DOHH2 (cell line): ENCODE data around the gene PTX3.

Source experiments
- H3F3A ChIP-seq: fragments of 200-600 bp; sonication (generic), shearing (Covaris generic); 2 replicates; pipeline ENCODE4 v1.6.0; 2016; ENCODE audit warnings: antibody characterized with exemption, mild to moderate bottlenecking; ENCODE audit not compliant: control insufficient read depth, insufficient read depth
- H3K27ac ChIP-seq: fragments of 200-600 bp; sonication (generic); 2 replicates; pipeline ENCODE4 v1.5.1; 2014; ENCODE audit warnings: low read depth, mild to moderate bottlenecking, low read length, moderate library complexity
- H3K27me3 ChIP-seq: fragments of 200-600 bp; sonication (generic); 2 replicates; pipeline ENCODE4 v1.6.1; 2014; ENCODE audit warnings: mild to moderate bottlenecking, low read length, mixed read lengths; ENCODE audit not compliant: control insufficient read depth
- H3K36me3 ChIP-seq: fragments of 200-600 bp; sonication (generic); 2 replicates; pipeline ENCODE4 v1.6.1; 2014; ENCODE audit warnings: mild to moderate bottlenecking, low read length, moderate library complexity, mixed read lengths; ENCODE audit not compliant: control insufficient read depth
- H3K4me1 ChIP-seq: fragments of 200-600 bp; sonication (generic); 2 replicates; pipeline ENCODE4 v1.6.1; 2014; ENCODE audit warnings: mild to moderate bottlenecking, low read length, mixed read lengths; ENCODE audit not compliant: control insufficient read depth
- H3K4me2 ChIP-seq: fragments of 200-600 bp; sonication (generic); 2 replicates; pipeline ENCODE4 v1.6.0; 2014; ENCODE audit warnings: mild to moderate bottlenecking, low read length, moderate library complexity
- H3K4me3 ChIP-seq: fragments of 200-600 bp; sonication (generic); 2 replicates; pipeline ENCODE4 v1.5.1; 2014; ENCODE audit warnings: mild to moderate bottlenecking, low read length, mixed read lengths
- H3K79me2 ChIP-seq: fragments of 200-600 bp; sonication (generic); 2 replicates; pipeline ENCODE4 v1.6.1; 2014; ENCODE audit warnings: mild to moderate bottlenecking, low read length, mixed read lengths; ENCODE audit not compliant: control insufficient read depth
- H3K9me2 ChIP-seq: fragments of 200-600 bp; sonication (generic); replicated peaks from 2 replicates; pipeline ENCODE4 v1.6.1; 2014; ENCODE audit warnings: mild to moderate bottlenecking, low read length, mixed read lengths; ENCODE audit not compliant: control insufficient read depth
- H3K9me3 ChIP-seq: fragments of 200-600 bp; sonication (generic); 2 replicates; pipeline ENCODE4 v1.6.1; 2014; ENCODE audit warnings: antibody characterized with exemption, low read length, mixed read lengths; ENCODE audit not compliant: control insufficient read depth, insufficient read depth
- H4K20me1 ChIP-seq: fragments of 200-600 bp; sonication (generic); 2 replicates; pipeline ENCODE4 v1.6.0; 2014; ENCODE audit warnings: low read depth, mild to moderate bottlenecking, antibody characterized with exemption, low read length, moderate library complexity; ENCODE audit not compliant: control insufficient read depth, insufficient read depth
- CTCF ChIP-seq: fragments of 200-600 bp; sonication (generic); IDR thresholded peaks from one replicate; pipeline ENCODE4 v1.5.1; 2014; ENCODE audit warnings: antibody characterized with exemption, mild to moderate bottlenecking, low read depth, low read length; ENCODE audit not compliant: poor library complexity, severe bottlenecking
- EZH2phosphoT487 ChIP-seq: fragments of 200-600 bp; sonication (generic); IDR thresholded peaks from 2 replicates; pipeline ENCODE4 v1.6.1; 2017; ENCODE audit warnings: borderline replicate concordance, mild to moderate bottlenecking, antibody characterized with exemption, low read length, moderate library complexity, mixed read lengths

PTX3 gene

GRCh38 chr3:157472648-157473047, 36.0 kb downstream of the PTX3 start:
- Histone ChIP-seq H3K36me3 (no peaks in the 10 kb centered on the region), H3K4me3 (no peak overlapping the region), H3K4me2 (no peak overlapping the region), H3K4me1 (no peaks in the 10 kb centered on the region), H3F3A (no peaks in the 10 kb centered on the region), H3K9me3 (no peaks in the 10 kb centered on the region), H3K27ac (no peak overlapping the region), H3K9me2 (no peaks in the 10 kb centered on the region), H4K20me1 (no peaks in the 10 kb centered on the region), H3K27me3 (no peaks in the 10 kb centered on the region), H3K79me2 (no peaks in the 10 kb centered on the region)
- TF ChIP-seq EZH2phosphoT487 (no peak), CTCF (no peak)

GRCh38 chr3:157475921-157476414, 39.3 kb downstream of the PTX3 start:
- H3K27ac ChIP-seq = no peak overlapping the region
- H3K4me3 ChIP-seq = no peak overlapping the region
- H4K20me1 ChIP-seq = no peaks in the 10 kb centered on the region
- H3K9me2 ChIP-seq = no peaks in the 10 kb centered on the region
- no peak for TF ChIP-seq CTCF
- no peaks in the 10 kb centered on the region for H3F3A ChIP-seq
- no peaks in the 10 kb centered on the region for H3K79me2 ChIP-seq
- H3K9me3 ChIP-seq = no peaks in the 10 kb centered on the region
- no peaks in the 10 kb centered on the region for H3K27me3 ChIP-seq
- no peaks in the 10 kb centered on the region for H3K36me3 ChIP-seq
- no peaks in the 10 kb centered on the region for H3K4me1 ChIP-seq
- H3K4me2 ChIP-seq = no peak overlapping the region

GRCh38 chr3:157477441-157477840, 40.8 kb downstream of the PTX3 start:
- Histone ChIP-seq H3F3A (no peaks in the 10 kb centered on the region), H3K79me2 (no peaks in the 10 kb centered on the region), H3K4me2 (no peak overlapping the region), H3K27ac (no peak overlapping the region), H3K4me3 (no peak overlapping the region), H3K9me3 (no peaks in the 10 kb centered on the region), H3K9me2 (no peaks in the 10 kb centered on the region), H3K36me3 (no peaks in the 10 kb centered on the region), H3K27me3 (no peaks in the 10 kb centered on the region), H4K20me1 (no peaks in the 10 kb centered on the region), H3K4me1 (no peaks in the 10 kb centered on the region)
- TF ChIP-seq EZH2phosphoT487 = no peak
- TF ChIP-seq CTCF = no peak
